Hepatocyte (in vitro differentiated cells): ENCODE data around the gene NAPEPLD.

ENCODE experiments used
- EZH2 ChIP-seq: fragments of 200-600 bp; sonication (generic); IDR thresholded peaks from 2 replicates; pipeline ENCODE4 v1.6.1; 2016; ENCODE audit warnings: antibody characterized with exemption, mild to moderate bottlenecking, borderline replicate concordance
- EZH2phosphoT487 ChIP-seq: fragments of 200-600 bp; sonication (generic); IDR thresholded peaks from one replicate; pipeline ENCODE4 v1.6.1; 2018; ENCODE audit warnings: antibody characterized with exemption, mild to moderate bottlenecking, low read depth, moderate library complexity; ENCODE audit not compliant: unreplicated experiment, severe bottlenecking
- TF ChIP-seq, protein P1 (sequence below): fragments of 200-600 bp; sonication (generic); IDR thresholded peaks from 2 replicates; pipeline ENCODE4 v1.5.1; 2016; ENCODE audit warnings: antibody characterized with exemption, mild to moderate bottlenecking; ENCODE audit not compliant: poor library complexity

DNA sequence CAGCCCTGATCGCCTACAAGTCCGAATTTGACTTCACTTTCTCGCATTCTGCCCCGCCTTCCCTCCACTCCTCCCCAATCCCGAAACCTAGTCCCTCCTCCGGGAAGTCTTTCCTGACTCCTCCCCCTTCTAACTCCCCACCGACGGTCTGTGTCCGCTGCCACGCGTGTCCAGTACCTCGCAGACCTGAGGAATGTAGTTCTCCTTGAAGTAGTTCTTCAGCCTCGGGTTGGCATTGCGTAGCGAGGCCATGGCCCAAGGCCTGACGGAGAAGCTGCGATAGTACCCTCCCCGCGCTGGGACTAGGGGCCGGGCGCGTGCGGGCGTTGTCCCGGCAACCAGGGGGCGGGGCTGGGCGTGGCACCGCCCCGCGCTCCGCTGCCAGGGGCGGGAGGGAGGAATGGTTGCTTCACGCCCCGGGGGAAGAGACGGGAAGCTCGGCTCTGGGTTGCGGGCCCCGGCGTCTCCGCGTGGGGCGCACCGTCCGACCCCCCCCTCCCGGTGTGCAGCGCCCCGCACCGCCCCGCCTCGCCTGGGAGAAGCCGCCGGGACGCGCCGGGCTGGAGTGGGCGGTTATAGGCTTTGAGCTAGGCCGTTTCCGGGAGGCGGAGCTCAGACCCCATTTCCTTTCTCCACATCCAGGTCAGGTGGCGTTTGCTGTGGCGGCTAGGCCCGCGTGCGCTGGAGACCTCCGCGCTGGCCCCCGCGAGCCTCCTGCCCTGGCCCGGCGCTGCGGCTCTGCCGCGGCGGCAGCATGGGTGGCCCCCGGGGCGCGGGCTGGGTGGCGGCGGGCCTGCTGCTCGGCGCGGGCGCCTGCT, 74.2 kb downstream of the NAPEPLD start, which contains the start of the genes ARMC10 and FBXL13:
- TF ChIP-seq, protein P1, sequence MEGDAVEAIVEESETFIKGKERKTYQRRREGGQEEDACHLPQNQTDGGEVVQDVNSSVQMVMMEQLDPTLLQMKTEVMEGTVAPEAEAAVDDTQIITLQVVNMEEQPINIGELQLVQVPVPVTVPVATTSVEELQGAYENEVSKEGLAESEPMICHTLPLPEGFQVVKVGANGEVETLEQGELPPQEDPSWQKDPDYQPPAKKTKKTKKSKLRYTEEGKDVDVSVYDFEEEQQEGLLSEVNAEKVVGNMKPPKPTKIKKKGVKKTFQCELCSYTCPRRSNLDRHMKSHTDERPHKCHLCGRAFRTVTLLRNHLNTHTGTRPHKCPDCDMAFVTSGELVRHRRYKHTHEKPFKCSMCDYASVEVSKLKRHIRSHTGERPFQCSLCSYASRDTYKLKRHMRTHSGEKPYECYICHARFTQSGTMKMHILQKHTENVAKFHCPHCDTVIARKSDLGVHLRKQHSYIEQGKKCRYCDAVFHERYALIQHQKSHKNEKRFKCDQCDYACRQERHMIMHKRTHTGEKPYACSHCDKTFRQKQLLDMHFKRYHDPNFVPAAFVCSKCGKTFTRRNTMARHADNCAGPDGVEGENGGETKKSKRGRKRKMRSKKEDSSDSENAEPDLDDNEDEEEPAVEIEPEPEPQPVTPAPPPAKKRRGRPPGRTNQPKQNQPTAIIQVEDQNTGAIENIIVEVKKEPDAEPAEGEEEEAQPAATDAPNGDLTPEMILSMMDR = peak; percentile 15
- no peak for TF ChIP-seq EZH2phosphoT487
- no peak for TF ChIP-seq EZH2
